ENCODE results near the gene NPB.

NPB gene

DNA sequence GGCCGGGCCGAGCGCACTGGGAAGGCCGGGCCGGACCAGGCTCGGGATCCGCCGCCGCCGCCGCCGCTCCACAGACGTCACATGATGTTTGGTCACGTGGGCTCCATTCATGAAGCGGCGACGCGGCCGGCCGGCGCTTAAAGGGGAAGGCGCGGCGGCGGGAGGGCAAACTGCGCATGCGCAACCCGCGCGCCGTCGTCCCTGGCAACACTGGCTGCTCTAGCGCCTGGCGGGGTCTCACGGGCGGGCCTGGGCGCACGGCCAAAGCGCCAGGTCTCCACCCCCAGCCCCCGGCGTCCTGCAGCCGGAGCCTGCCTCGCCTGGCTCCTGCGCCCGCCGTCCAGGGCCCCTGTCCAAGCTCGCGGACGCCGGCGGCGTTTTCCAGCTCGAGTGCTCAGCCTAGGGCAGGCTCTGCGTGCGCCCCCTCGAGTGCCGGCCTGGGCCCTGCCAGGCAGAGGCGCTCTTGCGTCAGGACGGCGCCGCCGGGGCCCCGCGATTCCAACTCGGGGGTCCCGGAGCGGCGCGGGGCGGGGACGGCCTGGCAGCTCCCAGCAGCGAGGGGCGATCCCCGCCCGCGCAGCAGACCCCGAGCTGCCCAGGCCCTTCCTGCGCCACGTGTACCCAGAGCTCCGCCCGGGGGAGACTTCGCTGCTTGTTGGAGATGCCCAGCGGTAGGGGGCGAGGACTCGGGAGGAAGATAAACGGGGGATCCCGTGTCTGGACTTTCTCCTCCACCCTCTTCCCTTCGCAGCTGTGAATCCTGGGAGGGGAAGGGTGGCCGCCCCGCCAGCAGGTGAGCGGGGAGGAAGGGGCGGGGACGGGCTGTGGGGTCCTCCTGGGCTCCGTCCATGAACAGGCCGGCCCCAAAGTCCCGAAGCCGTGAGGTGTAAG is 25.9 kb downstream of the NPB start, which contains the start of gene MAFG:
MAFG (minus strand) TSS at position 83 of the 891 bp plus-strand sequence. CDS start 4,550 bp downstream, outside the sequence.
- DNase-seq, result peak; percentile 92

DNA sequence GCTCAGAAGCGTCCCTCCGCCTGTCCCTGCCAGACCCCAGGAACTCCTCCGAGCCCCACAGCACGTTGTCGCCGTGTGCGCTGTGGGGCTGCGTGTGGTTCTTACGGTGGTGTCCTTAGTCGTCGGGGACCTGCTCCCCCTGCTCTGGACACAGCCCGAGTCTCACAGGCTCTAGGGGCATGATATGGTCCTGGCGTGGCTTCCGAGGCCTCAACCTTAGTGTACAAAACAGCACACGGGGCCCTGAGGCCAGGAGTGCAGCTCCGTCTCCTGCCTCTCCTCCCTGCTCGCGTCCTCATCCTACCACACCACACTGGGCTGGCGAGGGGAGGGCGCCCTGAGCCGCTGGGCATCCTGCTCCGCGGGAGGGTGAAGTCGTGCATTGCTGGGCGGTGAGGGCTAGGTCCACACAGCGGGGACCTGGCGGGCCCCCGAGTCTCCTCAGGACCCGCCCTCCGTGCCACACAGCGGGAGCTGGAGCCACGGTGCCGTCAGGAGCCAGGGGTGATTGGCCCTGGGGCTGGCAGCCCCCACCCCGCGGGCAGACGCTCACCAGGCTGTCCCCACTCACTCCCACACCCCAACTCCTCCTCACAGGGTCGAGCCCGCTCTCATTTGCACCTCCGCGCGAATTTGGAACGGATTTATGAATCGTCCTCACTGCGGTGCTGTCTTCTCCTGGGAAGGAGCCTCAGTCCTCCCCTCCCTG is 26.7 kb downstream of the NPB start:
- DNase-seq, result no peak

DNA sequence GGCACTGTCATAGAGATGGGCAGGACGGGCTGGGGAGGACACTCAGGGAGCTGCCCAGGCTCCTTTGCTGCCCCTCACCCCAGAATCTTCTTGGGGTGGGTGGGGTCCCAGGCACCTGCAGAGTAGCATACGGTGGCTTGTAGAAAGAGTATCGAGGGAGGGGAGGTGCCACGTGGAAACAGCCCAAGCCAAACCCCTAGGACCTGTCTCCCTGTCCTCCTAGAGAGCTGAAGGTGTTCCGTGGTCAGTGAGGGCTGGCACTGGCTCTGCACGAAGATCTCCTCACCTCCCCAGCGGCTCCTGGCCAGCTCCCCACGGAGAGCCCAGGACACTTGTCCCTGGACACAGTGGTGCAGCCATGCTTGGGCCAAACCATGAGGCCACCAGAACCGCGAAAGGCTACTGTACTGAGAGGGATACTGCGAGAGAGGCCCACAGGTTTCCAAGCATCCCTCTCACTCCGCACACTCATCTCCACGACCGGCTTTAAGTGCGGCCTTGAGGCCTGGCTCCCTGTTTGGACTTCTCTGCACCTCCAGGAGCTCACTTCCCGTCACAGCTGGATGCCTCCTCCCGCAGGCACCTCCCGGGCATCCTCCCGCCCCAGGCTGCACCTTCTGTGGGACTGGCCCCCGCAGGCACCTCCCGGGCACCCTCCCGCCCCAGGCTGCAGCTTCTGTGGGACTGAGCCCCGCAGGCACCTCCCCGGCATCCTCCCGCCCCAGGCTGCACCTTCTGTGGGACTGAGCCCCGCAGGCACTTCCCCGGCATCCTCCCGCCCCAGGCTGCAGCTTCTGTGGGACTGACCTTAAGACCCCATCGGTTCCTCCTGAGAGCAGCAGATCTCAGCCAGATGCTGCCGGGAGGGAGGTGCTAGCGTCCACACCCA is 27.5 kb downstream of the NPB start:
- no peak for DNase-seq

DNA sequence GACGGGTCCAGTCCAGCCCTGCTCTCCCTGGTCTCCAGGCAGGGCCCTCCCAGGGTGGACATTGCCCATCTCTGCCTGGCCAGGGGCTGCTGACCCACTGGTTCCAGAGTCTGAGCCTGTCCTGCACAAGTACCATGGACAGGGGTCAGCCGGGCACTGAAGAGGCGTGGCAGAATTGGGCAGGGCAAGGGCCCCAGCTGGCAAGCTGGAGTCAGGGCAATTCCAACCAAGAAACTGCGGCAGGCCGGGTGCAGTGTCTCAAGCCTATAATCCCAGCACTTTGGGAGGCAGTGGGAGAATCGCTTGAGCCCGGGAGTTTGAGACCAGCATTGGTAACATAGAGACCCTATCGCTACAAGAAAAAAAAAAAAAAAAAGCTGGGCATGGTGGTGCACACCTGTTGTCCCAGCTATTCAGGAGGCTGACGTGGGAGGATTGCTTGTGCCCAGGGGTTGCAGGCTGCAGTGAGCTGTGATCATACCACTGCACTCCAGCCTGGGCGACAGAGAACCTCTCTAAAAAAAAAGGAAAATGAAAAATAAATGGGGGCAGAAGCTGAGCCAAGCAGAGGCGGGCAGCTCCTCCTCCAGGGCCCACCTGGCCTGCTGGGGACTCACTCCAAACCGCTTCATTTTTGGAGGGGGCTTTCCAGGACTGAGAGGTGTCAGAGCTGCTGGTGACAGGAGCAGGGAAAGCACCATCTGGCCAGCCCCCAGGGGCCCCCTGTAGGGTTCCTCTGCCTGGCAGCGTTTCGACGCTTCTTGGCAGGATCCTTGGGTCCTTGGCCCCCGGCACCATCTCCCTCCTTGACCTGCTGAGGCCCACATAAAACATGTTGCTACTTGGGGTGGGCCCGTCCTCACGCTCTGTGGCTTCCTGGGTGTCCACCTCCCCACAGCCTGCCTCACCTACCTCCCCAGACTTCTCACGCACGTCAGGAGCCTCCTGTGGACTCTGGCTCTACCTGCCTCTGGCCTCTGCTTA is 28.4 kb downstream of the NPB start:
- no peak for DNase-seq

DNA sequence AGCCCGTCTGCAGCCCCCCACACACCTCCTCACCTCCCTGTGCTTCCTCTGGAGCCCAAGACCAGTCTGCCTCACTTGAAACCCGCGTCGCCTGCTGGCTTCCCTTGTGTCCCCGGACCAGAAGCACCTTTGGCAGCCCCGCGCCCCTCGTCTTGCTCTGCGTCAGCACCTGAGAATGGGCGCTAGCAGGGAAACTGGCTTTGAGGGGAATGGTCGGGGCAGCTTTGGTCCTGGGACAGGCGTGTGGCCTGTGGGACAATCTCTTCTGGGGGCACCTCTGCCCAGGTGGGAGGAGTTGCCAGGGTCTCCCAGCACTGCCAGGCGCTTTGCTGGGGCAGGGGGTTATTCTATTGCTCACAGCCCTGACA is 29.1 kb downstream of the NPB start:
- DNase-seq, result no peak

DNA sequence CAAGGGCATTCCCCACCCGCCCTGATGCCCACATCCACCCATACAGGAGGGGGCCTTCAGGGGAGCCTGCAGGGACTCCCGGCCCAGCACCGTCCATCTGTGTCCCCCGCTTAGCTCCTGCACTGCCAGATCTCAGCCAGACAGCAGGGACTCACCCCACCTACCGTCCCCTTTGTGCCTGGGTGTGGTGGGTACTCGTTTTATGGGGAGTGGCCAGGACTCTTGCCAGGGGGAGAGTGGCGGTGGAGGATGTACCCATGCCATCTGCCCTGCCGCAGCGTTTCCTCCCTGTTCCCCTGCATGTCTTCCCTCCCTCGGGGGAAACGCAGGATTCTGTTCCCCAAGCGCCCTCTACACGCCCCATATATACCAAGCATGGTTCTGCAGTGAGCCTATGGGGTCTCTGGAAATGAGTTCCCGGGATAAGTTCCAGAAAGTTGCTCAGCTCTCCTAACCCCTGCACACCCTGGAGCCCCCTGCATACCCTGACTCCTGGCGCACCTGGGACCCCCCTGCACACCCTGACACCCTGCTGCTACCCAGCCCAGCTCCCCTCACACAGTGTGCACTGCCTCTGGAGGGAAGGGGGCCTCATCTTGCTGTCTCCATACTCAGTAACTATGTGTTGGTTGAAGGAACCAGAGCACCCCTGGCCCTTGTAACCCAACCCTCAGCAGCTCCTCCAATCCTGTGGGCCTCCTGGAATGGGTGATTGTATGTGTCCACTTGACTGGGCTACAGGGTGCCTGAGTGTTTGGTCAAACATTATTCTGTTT is 29.7 kb downstream of the NPB start:
- no peak for DNase-seq

DNA sequence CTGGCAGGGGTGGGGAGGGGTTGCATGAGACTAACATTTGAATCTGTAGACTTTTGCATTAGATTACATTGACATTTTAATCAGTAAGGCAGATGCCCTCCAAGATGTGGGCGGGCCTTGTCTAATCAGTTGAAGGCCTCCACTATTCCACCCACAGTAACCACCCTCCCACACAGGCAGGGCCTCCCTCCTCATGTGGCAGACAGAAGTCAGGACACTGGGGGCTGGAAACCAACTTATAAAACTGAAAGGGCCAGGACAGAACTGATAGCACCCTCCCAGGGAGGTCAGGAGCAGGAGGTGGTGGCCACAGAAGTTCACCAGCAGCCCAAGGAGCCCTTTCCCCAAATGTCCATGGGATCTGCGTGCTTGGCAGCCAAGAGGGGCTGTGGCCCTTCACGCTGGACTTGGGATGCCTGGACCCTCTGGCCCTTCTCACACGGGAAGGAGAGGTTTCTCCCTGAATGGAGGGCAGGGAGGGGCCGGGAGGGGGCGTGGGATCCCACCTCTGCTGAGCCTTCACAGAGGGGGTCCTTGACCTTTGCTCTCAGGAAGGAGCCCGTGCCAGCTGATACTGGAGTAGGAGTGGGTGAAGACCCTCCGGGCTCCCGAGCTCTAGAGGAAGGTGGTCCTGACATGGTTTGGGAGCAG is 30.4 kb downstream of the NPB start:
- DNase-seq, result no peak

DNA sequence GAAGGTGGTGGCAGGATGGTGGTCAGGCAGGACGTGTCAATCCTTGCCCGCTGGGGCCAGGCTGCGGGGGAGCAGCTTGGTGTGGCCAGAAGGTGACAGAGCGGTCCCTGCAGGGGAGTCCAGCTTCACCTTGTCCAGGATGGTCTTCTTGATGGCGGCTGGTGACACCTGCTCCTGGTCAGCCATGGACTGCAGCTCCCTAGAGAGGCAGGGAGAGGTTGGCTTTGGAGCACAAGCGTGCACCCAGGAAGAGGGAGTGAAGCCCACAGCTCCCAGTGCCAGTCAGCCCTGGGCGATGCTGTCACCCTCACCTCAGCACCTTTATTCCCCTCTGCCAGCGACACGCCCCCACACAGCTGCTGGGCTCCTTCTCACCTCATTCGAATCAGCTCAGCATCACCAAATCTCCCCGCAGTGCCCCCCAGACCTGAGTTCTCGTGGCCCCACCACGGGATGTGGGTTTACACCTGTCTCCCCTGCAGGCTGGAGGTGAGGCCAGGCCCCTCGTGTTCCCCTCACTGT is 31.2 kb downstream of the NPB start:
- no peak for DNase-seq

DNA sequence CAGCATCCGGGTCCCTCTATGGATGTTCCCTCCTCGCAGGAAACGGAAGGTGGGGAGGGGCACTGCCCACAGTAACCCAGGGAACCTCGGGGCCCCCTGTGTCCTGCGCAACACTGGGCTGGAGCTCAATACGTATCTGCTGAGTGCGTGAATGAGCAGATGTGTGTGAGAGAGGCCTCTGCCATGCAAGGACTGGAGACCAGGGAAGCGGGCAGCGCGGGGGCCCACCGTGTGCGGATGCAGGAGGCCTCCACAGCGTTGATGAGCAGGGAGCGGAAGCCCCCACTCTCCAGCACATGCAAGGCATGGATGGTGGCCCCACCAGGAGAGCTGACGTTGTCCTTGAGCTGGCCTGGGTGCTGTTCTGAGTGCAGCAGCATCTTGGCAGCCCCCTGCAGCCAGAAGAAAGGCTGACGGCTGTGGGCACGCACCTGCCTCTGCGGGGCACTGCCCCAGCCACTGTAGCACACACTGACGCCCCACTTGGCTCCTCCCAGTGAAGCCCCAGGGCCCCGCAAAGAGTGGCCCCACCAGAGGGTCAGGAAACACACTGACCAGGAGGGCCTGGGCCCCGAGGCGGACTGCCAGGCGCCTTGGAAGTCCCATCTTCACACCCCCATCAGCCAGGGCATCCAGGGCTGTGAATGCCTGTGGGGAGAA is 32.2 kb downstream of the NPB start:
- DNase-seq, result no peak

DNA sequence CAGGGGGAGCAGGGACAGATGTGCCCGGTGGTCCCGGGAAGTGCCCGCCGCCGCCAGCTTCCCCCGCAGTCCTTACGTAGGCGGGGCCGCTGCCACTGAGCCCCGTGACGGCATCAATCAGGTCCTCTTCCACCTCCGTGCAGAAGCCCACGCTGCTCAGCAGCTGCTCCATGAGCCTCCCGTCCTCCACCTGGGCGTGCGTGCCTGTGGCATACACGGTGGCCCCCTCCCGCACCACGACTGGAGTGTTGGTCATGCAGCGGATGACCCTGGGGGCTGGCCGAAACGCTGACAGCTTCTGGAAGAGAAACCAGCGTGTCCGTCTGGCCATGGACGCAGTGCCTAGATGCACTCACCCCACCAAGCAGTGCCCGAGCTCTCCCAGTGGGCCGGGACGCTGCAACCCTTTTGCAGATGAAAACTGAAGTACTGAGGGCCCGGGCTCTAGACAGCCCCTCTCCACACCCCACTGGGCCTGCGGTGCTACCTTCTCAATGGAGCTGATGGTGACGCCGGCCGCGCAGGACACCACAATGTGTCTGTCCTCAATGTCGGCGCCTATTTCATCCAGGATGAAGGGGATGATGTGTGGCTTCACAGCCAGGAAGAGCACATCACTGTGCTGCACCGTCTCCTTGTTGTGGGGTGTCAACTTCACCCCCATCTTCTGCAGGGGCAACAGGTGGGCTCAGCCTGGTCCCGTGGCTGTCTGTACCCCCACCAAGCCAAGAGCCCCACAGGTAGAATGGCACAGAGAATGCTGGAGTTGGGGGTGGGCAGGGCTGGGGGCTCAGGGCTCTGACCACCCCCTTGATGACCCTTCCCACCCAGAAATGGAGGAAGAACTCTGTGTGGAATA is 33.0 kb downstream of the NPB start:
- DNase-seq, result no peak

DNA sequence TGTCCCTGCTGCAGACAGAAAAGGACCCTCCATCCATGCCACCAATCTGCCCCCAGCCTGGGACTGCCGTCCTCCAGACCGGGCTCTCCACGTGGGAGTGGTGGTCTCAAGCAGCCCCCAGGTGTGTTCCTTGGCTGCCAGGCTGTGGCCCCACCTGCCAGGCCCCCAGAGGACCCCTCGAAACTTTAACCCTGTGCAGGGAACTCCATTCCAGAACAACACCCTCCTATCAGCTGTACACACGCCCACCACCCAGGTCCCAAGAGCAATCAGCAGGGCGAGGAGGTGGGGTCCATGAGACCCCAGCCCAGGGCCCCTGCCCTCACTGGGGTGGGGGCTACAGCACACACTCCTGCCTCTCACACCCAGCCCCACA is 33.7 kb downstream of the NPB start:
- no peak for DNase-seq

DNA sequence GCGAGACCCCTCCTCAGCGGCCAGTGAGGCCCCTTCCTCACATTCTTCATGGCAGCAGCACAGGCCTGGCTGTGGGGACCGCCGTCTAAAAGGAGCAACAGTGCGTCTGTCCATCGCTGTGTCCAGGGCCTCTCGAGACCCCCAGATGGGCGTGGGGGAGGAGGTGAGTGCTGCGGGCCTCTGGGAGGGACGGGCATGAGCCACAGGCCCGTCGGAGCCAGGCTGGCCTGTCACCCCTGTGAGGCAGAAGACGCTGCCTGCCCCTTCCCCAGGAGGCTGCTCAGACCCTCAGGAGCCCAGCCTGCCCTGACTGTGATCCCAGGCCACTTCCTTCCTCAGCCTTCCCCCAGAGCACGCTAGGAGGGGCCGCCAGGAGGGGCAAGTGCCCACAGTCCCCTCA is 37.2 kb downstream of the NPB start:
- DNase-seq, result no peak

DNA sequence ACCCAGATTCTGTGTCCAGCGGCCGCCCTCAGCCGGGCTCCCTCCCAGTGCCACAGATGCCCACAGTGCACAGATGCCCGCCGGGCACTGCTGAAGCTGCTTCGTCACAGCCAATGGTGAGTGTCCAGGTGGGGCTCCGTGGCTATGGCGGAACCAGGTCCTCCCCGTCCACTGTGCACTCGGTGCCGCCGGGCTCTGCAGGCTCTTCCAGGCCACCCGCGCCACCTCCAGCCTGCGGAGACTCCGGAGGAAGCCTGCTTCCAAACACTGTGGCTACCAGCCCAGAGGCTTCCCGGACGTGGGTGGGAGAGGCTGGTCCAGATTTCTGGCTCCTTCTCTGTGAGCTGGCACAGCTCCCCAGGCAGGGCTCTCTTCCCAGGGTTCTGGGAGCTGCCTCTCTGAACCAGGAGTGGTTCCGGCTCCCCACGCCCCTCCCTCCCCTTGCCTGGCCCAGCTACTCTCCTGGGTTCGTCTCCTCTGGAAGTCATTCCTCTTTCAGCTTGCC is 37.9 kb downstream of the NPB start:
- no peak for DNase-seq

DNA sequence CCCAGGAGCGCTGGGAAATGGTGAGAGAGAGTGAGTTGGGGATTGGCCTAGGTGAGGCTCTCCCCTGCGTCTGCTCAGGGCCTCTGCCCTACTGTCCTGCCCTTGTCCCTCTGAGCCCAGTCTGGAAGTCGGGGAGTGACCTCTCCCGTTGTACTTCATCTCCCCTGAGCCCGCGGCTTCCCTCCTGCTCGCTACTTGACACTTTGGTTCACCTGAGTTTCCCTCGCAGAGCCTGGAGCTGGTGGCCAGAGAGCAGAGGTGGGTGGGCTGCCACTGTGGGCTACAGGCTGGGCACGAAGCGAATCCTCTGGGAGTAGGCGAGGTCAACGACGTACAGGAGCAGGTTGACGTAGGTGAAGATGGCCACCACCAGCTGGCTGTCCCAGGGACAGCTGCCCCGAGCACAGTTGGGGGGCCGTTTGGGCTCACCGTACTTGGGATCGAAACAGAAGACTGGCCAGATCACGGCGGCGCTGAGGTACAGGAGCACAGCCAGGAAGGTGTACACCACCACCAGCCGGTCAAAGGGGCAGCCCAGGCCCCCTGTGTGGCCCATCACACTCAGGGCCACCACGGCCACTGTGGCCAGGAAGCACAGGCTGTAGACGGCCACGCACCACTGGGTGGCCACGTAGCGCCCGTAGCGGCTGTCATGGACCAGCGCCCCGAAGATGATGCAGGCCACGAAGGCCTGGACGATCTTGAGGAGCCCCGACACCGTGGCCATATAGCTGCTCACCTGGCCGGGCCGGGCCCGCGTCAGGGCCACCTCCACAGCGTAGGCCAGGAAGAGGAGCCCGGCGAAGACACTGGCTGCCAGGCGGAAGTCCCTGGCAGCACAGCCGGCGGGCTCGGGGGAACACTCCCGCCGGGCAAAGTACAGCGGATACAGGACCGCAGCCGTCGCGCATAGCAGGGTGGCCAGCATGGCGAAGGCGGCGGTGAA is 38.8 kb downstream of the NPB start:
- no peak for DNase-seq

DNA sequence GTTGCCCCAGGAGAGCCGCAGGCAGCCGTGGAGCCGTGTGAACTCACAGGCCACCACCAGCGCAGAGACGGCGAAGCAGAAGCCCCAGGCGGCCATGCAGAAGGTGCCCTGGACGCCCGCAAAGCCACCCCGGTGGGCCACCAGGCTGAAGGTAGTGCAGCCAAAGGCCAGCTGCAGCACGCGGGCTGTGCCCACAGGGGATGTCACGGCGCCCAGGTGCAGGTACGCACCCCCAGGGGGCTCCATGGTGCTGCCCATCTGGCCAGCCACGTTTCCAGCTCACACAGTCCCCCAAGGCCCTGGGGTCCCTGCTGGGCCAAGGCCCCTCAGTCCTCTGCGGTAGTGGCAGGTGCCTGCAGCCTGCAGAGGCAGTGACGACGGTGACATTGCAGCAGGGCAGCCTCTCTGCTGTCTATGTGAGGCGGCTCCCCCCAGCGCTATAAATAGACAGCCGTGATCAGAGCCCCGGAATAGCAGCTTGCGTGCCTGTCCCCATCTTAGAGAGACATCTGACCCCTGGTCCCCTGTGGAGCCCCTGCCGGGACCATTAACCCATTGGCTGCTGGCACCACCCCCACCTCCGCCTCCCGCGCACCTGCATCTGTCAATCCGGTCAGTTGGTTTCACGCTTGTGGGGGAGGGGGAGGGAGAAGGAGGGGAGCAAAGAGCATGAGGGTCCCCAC is 39.6 kb downstream of the NPB start:
- DNase-seq, result no peak

DNA sequence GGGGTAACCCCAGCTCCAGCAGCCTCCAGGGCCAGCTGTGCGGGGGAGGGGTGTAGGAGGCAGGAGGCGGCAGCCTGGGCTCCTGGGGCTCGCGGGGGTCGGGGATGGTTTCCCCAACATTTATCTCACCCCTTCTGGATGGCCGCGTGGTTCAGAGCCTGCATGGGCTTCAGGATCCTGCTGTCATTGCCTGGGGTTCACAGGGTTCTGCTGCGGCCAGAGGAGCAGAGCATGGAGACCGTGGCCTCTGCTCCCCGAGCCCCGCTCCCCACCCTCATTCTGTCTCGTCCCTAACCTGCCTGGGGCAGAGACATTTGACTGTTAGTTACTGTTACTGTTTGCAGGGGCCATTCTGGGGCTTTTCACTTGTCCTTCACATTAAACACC is 40.1 kb downstream of the NPB start:
- no peak for DNase-seq

DNA sequence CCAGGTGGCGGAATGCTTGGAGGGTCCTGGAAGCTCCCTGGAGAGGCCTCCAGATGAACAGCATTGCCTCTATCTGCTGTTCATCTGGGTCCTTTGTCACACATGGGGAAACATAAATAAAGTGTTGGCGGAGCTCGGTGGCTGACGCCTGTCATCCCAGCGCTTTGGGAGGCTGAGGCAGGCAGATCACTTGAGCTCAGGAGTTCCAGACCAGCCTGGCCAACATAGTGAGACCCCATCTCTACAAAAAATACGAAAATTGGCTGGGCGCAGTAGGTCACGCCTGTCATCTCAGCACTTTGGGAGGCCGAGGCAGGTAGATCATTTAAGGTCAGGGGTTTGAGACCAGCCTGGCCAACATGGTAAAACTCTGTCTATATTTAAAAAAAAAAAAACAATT is 42.8 kb downstream of the NPB start:
- DNase-seq, result no peak
